NCI-H2107 (cell line): ENCODE data around the gene SCN10A.

Experiments
- DNase-seq: peaks from one replicate; lab custom pipeline; 2025; lab: John Stamatoyannopoulos, UW

The SCN10A gene

GRCh38 chr3:38773528-38773927 lies 42.5 kb downstream of the SCN10A start:
- DNase-seq, result no peak

GRCh38 chr3:38763569-38763968 lies 52.4 kb downstream of the SCN10A start:
- DNase-seq, result no peak

GRCh38 chr3:38758557-38758956 lies 57.5 kb downstream of the SCN10A start:
- no peak for DNase-seq

DNA sequence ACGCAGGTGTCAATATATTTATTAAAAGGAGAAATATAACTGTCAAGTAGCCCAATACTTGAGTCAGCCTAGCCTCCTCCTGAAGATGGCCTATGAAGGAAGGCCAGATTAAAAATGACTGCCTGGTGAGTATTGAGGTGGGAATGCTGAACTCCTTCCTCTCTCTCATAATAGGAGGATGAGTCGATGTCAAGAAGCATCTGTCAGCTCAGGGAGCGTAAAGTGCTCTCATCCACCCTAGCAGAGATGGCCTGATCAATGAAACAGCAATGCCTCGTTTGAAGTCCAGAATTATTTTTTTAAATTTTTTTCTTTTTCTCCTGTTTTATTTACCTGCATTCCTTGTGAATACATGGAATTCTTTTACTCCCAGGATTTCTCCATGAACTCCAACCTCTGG lies 58.3 kb downstream of the SCN10A start:
- DNase-seq, result no peak

GRCh38 chr3:38756892-38757291 lies 59.1 kb downstream of the SCN10A start:
- DNase-seq, result no peak

DNA sequence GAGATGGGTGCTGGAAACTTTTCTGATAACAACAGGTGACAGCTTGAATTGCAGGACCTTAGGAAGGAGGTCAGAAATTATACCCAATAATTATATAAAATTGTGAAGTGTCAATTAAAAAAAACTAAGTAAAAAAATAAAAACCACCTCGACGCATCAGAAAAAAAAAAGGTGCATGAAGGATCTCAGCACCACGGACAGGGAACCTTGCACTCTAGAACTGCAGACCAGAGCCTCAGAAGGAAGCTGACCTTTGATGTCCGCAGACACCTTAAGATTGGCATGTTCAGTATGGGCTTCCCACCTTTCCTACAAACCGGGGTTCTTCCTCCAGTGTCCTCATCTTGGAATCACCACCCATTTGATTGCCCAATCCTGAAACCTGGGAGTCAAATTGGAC lies 60.9 kb downstream of the SCN10A start:
- no peak for DNase-seq

DNA sequence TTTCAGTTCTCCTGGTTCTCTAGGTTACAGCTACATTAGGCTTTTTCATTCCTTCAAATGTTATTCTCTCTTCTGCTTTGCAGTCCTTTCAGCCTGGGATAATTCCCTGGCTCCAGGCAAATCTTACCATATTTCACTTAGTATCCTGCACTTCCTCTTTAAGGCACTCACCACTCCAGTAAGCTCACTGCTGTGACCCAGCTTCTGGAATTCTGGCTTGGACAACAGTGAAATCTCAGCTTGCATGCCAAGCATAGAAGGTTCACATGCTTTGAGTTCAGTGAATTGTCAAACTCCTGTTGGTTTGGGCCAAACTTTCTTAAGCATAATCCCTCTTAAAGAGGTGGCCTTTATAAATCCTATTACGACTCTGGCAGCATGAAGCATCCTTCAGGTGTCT lies 69.4 kb downstream of the SCN10A start:
- no peak for DNase-seq

- DNase-seq, result no peak
Measured at GRCh38 chr3:38743043-38743442, 73.0 kb downstream of the SCN10A start.

DNA sequence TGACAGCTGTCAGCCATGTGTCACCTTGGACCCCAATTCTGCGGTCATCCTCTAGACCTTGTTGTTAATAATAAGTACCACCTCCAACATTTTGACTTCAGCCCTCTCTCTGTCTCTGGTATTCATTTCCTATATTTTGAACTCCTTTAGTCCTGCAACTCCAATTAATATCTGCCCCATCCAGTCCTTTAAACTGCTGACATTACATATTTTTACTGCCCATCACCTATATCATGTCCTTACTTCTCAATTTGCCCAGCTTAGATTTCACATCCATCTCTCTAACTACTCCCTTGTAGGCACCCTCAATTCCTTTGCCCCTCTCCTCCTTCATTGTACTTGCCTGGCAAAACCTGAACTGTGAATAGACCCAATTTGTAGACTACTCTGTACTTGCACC lies 73.5 kb downstream of the SCN10A start:
- no peak for DNase-seq

GRCh38 chr3:38740537-38740936 lies 75.5 kb downstream of the SCN10A start:
- DNase-seq, result no peak

DNA sequence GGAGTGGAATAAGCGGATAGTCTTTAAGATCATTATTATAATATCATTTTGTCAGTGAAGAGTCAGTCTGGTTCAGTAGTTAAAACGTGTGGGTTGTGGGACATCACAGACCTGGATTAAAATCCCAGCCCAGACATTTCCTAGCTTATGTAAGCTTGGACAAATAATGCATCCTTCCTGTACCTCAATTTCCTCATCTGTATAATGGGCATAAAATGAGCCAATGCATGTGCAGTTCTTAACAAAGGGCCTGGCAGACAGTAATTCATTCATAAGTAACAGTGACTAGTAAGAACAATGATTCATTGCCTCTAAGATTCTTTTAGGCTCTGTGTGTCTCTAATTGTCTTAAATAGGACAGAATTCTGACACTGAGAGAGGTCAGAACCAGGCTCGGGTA lies 76.1 kb downstream of the SCN10A start:
- no peak for DNase-seq

- no peak for DNase-seq
Measured at GRCh38 chr3:38739396-38739689, 76.7 kb downstream of the SCN10A start.

GRCh38 chr3:38738630-38739395 lies 77.2 kb downstream of the SCN10A start:
- DNase-seq, result no peak

GRCh38 chr3:38731522-38731921 lies 84.5 kb downstream of the SCN10A start:
- DNase-seq, result no peak

DNA sequence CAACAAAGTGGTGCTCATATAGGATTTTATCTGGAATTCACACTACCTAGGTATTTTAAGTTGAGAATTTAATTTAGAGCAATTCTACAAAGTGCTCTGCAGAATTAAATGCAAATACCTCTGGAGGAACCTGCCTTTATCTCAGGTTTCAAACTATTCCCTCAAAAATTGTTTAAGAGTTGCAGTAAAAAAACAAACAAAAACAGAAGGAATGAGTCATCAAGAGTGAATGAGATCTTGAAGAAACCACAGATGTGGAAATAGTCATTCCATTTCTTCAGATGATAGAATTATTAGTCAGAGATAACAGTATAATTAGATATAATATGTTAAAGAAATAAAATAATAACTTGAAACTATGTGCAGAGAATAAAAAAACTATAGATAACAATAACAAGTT lies 85.7 kb downstream of the SCN10A start:
- DNase-seq, result no peak

DNA sequence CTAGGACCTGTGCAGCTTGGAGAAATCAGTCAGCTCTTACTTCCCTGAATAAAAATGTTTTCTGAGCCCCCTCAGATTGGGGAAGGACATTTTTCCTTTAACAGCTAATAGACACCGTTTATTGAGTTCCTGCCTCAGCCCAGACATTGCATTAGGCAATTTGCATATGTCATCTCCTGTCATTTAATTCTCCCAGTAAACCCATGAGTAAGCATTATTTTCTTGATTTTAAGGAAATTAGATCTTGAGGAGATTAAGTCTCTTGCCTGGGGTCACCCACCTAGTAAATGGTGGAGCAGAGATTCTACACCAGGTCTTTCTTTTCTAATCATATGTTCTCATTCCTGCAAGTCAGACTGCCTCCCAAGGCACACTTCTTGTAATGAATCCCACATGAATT lies 88.0 kb downstream of the SCN10A start:
- no peak for DNase-seq

DNA sequence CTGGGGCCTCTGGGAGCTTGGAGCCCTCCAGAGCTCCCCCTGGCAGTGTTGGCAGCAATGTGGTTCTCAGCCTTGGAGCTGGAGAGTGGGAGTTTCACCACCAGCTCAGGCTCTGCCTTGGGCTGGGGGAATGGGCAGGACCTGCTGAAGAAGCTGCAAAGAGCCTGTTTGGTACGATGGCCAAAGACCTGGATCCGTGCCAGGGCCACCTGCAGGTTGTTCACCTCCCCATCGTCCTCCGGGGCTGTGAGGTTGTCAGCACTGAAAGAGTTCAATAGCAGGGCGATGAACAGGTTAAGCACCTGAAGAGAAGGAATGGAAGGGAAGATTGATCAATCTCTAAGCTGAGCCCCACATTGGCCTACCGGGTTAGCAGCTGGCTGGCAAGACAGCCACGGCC lies 89.3 kb downstream of the SCN10A start:
- no peak for DNase-seq

DNA sequence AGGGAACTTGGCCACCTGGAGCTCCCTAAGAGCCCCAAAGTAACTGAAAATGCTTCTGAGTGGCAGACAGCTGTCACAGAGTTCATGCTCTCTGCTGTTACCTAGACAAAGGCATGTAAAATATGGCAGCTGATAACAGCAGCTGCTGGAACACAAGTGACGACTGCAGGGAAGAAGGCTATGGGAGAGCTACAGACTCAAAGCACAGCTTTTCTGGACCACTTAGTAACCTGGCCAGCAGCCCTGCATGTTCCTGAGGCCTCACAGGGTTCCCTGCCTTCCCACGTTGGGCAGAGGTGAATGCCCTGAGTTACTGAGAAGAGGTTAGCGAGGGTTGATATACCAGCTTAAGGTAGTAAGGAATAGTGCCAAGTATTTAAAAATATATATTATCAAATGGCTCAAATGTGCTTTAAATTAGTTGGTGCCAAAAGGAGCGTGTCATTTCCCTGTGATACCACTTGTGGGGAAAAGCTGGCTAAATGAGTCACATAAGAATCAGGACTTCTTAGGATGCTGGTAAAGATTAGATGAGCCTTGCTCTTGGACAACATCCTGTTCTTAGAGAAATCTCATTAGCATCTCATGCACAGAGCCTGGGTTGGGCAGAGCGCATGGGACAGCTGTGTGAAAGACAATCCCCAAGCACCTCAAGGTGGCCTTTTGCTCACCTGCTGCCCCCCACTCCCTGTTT lies 90.1 kb downstream of the SCN10A start:
- no peak for DNase-seq

GRCh38 chr3:38724392-38724736 lies 91.7 kb downstream of the SCN10A start:
- no peak for DNase-seq

DNA sequence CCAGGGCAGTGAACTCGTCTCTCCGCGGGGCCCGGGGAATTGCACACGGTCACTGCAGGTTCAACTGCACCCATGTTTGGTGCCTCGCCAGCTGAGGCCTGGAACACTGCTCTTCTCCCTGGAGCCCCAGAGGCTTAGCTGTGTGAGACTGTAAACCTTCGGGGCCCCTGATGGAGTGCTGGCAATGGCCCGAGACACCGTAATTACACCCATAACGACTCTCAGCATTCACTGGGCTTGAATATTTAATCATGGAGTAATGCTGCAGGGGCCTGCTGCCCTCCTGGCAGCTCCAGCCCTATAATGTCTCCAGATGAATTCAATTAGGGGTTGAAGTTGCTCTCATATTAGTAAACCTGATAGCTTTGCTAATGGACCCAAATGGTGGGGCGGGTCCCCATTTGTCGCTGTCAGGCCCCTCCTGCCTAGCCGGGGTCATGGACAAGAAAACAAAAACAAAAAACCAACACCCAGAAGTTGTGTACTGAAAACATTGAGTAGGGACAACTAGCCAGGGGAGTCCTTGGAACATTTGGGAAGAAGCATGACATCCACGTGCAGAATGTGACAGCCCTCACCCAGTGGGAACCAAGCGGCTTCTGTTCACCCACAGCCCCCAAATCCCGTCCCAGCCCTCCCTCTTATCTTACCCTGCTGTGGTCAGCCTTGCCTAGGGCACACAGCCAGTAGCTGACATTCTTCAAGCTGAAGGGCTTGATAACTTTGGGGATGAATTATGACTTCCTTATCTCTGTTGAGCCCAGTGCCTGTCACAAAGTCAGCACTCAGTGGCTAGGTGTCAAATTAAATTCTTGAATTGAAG lies 92.2 kb downstream of the SCN10A start:
- DNase-seq, result no peak

DNA sequence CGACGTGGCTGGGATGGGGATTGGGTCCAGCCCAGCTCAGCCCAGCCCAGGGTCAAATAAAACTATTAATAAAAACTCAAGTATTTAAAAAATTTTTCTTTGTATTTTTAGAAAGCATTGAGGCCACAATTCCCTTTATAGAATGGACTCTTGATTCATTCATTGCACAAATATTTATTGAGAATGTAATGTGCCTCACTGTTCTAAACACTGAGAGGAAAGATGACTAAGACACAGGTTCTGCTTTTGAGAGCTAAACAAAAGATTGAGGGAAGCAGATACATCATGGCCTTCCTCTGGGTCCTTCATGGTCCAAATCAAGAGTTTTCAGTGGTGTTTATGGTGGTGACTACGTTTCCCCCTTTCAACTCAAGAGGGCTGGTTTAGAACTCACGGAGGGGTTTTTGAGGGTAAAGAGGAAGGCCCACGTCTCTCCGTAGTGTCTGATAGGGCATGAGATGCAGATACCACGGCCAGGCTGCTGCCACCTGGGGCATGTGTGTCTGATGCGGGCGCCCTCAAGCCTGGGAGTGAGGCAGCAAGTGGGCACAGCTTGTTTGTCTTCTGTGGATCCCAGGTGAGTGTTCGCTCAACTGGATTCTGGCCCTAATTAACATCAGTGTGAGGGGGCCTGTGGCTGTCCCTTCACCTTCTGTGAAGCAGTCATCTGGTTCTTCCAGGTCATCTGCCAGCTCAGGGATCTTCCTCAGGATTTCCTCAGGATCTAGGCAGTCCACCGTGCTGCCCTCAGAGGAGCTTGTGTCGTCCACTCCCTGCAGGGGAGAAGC lies 93.0 kb downstream of the SCN10A start:
- DNase-seq, result no peak

DNA sequence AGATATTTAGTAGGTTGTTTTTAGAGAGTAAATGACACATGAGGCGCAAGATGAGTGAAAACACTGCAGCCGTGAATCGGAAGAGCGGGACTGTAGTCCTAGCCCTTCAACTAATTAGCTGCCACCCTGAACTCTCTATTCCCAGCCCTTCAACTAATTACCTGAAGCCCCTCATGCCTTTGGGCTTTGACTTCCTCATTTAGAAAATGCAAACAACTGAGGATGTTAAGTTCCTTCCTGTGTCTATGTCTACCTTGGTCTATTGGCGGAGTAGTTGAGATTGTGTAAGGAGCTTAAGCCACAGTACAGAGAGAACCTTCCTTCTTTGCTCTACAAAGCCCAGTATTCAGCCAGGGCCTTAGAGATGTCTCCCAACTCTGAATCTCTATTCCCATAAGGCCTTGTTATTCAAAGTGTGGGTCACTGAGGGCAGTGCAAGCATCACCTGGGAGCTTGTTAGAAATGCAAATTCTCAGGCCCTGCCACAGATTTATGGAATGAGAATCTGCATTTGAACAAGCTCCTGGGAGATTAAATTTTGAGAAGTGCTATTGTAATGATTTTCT lies 94.7 kb downstream of the SCN10A start:
- DNase-seq, result no peak
